ENCODE results near the gene BEGAIN. TPM values are rescaled to one million over a fixed set of nuclear protein-coding genes. Genes with fewer than 3 reads are reported as not detected.
A peak's percentile ranks its signal among the peaks of the same experiment; 100 is the strongest.

Gene BEGAIN
- total and polyA plus RNA-seq, 7 experiments from 2014 or later, result 0.38 to 2.4 (median 1.5) TPM

GRCh38 chr14:100525615-100526014, 61.6 kb downstream of the BEGAIN start:
- Mint-ChIP-seq H3K4me3 (no peak overlapping the region), H3K4me1 (no peaks in the 10 kb centered on the region), H3K27ac (no peak overlapping the region), H3K27me3 (peaks cover 0 to 3% (median 0%) of the 10 kb centered on the region in 5 donors), H3K36me3 (peaks cover 0 to 17% (median 0%) of the 10 kb centered on the region in 5 donors), H3K9me3 (peaks cover 0 to 2% (median 0%) of the 10 kb centered on the region in 11 donors)
- DNase-seq (peak in 1 of 9 donors; percentile 15), ATAC-seq (no peak)
- ChIA-PET POLR2A (interaction anchor here (1.7 kb wide), 1 partner anchor 120 kb away, joined by 4 read pairs; no protein-coding TSS in a partner anchor), CTCF (interaction anchor here (1.3 to 1.8 kb wide), 3 partner anchors 120 to 138 kb away, joined by 4 to 17 read pairs (median 4); no protein-coding TSS in a partner anchor)
- Histone ChIP-seq H3K4me3 (ENCODE audit: low read length) (no peak overlapping the region), H3K27me3 (ENCODE audit: control insufficient read depth in 2 of 2, insufficient read depth in 2 of 2, low read length in 2 of 2) (no peaks in the 10 kb centered on the region), H3K36me3 (ENCODE audit: control insufficient read depth in 2 of 3, insufficient read depth in 3 of 3, low read length in 3 of 3) (peaks cover 0 to 22% (median 0%) of the 10 kb centered on the region in 3 experiments), H3K27ac (ENCODE audit: low read depth, low read length) (no peak overlapping the region), H3K9me3 (ENCODE audit: control insufficient read depth in 2 of 3, low read length in 3 of 3) (no peaks in the 10 kb centered on the region), H3K4me1 (ENCODE audit: control insufficient read depth in 2 of 2, insufficient read depth in 2 of 2, low read length in 2 of 2) (no peaks in the 10 kb centered on the region)
- intact Hi-C loops (cut with micrococcal nuclease), result loop anchor here (1.0 to 2.0 kb wide), 3 partner anchors 119 to 129 kb away; no protein-coding TSS in a partner anchor

DNA sequence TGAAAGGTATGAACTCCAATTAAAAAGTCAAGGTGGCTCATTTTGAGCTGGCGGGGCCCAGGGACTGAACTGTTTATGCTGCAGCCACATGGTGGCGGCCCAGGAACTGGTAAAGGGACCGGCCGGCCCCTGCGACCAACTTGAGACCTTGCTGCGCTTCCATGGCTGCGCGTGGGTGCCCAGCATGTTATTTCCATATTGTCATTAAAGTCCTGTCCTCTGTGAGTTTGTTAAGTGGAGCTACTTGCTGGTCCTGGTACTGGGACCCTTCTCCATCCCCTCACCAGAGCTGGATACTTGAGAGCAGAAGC, 62.3 kb downstream of the BEGAIN start:
- Mint-ChIP-seq H3K27ac (no peak overlapping the region), H3K4me3 (no peak overlapping the region), H3K9me3 (peaks cover 0 to 2% (median 0%) of the 10 kb centered on the region in 11 donors), H3K27me3 (peaks cover 0 to 3% (median 0%) of the 10 kb centered on the region in 5 donors), H3K4me1 (no peaks in the 10 kb centered on the region), H3K36me3 (peaks cover 0 to 14% (median 0%) of the 10 kb centered on the region in 5 donors)
- no peaks in the 10 kb centered on the region for H3K9me3 ChIP-seq (ENCODE audit: control insufficient read depth in 2 of 3, low read length in 3 of 3)
- H3K36me3 ChIP-seq (ENCODE audit: control insufficient read depth in 2 of 3, insufficient read depth in 3 of 3, low read length in 3 of 3), result peaks cover 0 to 21% (median 0%) of the 10 kb centered on the region in 3 experiments
- H3K27ac ChIP-seq (ENCODE audit: low read depth, low read length), result no peak overlapping the region
- CTCF ChIA-PET, result interaction anchor here (1.0 to 1.8 kb wide), 4 partner anchors 121 to 138 kb away, joined by 3 to 17 read pairs (median 4); no protein-coding TSS in a partner anchor
- no peaks in the 10 kb centered on the region for H3K27me3 ChIP-seq (ENCODE audit: control insufficient read depth in 2 of 2, insufficient read depth in 2 of 2, low read length in 2 of 2)
- intact Hi-C loops (cut with micrococcal nuclease), result loop anchor here (1.0 to 2.0 kb wide), 3 partner anchors 120 to 129 kb away; no protein-coding TSS in a partner anchor
- POLR2A ChIA-PET, result interaction anchor here (1.7 kb wide), 1 partner anchor 121 kb away, joined by 4 read pairs; no protein-coding TSS in a partner anchor
- peak in 1 of 9 donors; percentile 20 for DNase-seq
- H3K4me3 ChIP-seq (ENCODE audit: low read length), result no peak overlapping the region
- H3K4me1 ChIP-seq (ENCODE audit: control insufficient read depth in 2 of 2, insufficient read depth in 2 of 2, low read length in 2 of 2), result no peaks in the 10 kb centered on the region
- ATAC-seq, result peak; percentile 41

GRCh38 chr14:100524233-100524932, 62.8 kb downstream of the BEGAIN start:
- no peaks in the 10 kb centered on the region for H3K27me3 ChIP-seq (ENCODE audit: control insufficient read depth in 2 of 2, insufficient read depth in 2 of 2, low read length in 2 of 2)
- H3K27ac Mint-ChIP-seq, result no peak overlapping the region
- ATAC-seq (no peak), DNase-seq (peak in 1 of 9 donors; percentile 16)
- no peaks in the 10 kb centered on the region for H3K9me3 ChIP-seq (ENCODE audit: control insufficient read depth in 2 of 3, low read length in 3 of 3)
- H3K9me3 Mint-ChIP-seq, result peaks cover 0 to 2% (median 0%) of the 10 kb centered on the region in 11 donors
- intact Hi-C loops (cut with micrococcal nuclease), result loop anchor here in 1 of 2 donors (2.0 kb wide), 1 partner anchor 120 kb away; no protein-coding TSS in a partner anchor
- H3K4me3 ChIP-seq (ENCODE audit: low read length), result no peak overlapping the region
- no peak overlapping the region for H3K27ac ChIP-seq (ENCODE audit: low read depth, low read length)
- H3K4me1 Mint-ChIP-seq, result no peaks in the 10 kb centered on the region
- POLR2A ChIA-PET, result interaction anchor here (1.7 kb wide), 1 partner anchor 121 kb away, joined by 4 read pairs; no protein-coding TSS in a partner anchor
- CTCF ChIA-PET, result interaction anchor here (0.8 to 1.8 kb wide), 4 partner anchors 121 to 1948 kb away, joined by 3 to 17 read pairs (median 4); no protein-coding TSS in a partner anchor
- H3K4me1 ChIP-seq (ENCODE audit: control insufficient read depth in 2 of 2, insufficient read depth in 2 of 2, low read length in 2 of 2), result no peaks in the 10 kb centered on the region
- no peak overlapping the region for H3K4me3 Mint-ChIP-seq
- H3K36me3 ChIP-seq (ENCODE audit: control insufficient read depth in 2 of 3, insufficient read depth in 3 of 3, low read length in 3 of 3), result peaks cover 0 to 16% (median 0%) of the 10 kb centered on the region in 3 experiments
- peaks cover 0 to 3% (median 0%) of the 10 kb centered on the region in 5 donors for H3K27me3 Mint-ChIP-seq
- peaks cover 0 to 13% (median 0%) of the 10 kb centered on the region in 5 donors for H3K36me3 Mint-ChIP-seq

DNA sequence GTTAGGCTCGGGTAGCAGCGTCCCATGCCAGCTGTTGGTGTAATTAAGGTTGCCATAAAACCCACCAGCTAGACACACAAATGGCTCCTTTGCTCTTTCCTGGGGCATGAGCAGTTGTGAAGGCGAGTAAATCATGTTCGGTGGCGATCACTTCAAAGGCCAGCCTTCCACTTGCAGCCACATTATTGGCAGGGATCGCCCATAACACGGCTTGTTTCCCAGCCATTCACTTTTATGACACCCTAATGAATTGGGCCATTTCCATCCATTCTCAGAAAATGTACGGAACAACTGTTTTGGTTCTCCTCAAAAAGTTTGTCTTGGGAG, 63.4 kb downstream of the BEGAIN start:
- DNase-seq (peak in 1 of 9 donors; percentile 6), ATAC-seq (no peak)
- ChIA-PET POLR2A (no interaction called here), CTCF (interaction anchor here (0.8 to 1.8 kb wide), 3 partner anchors 122 to 1948 kb away, joined by 3 to 17 read pairs (median 3); no protein-coding TSS in a partner anchor)
- Histone ChIP-seq H3K4me3 (ENCODE audit: low read length) (no peak overlapping the region), H3K27me3 (ENCODE audit: control insufficient read depth in 2 of 2, insufficient read depth in 2 of 2, low read length in 2 of 2) (no peaks in the 10 kb centered on the region), H3K36me3 (ENCODE audit: control insufficient read depth in 2 of 3, insufficient read depth in 3 of 3, low read length in 3 of 3) (peaks cover 0 to 12% (median 0%) of the 10 kb centered on the region in 3 experiments), H3K9me3 (ENCODE audit: control insufficient read depth in 2 of 3, low read length in 3 of 3) (no peaks in the 10 kb centered on the region), H3K4me1 (ENCODE audit: control insufficient read depth in 2 of 2, insufficient read depth in 2 of 2, low read length in 2 of 2) (no peaks in the 10 kb centered on the region), H3K27ac (ENCODE audit: low read depth, low read length) (no peak overlapping the region)
- no peak overlapping the region for H3K4me3 Mint-ChIP-seq
- intact Hi-C loops (cut with micrococcal nuclease), result loop anchor here in 1 of 2 donors (2.0 kb wide), 1 partner anchor 121 kb away; no protein-coding TSS in a partner anchor
- H3K4me1 Mint-ChIP-seq, result no peaks in the 10 kb centered on the region
- no peak overlapping the region for H3K27ac Mint-ChIP-seq
- H3K36me3 Mint-ChIP-seq, result peaks cover 0 to 18% (median 0%) of the 10 kb centered on the region in 5 donors
- peaks cover 0 to 5% (median 0%) of the 10 kb centered on the region in 11 donors for H3K9me3 Mint-ChIP-seq
- peaks cover 0 to 3% (median 0%) of the 10 kb centered on the region in 5 donors for H3K27me3 Mint-ChIP-seq

GRCh38 chr14:100523131-100523842, 63.9 kb downstream of the BEGAIN start:
- Histone ChIP-seq H3K27me3 (ENCODE audit: control insufficient read depth in 2 of 2, insufficient read depth in 2 of 2, low read length in 2 of 2) (no peaks in the 10 kb centered on the region), H3K4me3 (ENCODE audit: low read length) (no peak overlapping the region), H3K36me3 (ENCODE audit: control insufficient read depth in 2 of 3, insufficient read depth in 3 of 3, low read length in 3 of 3) (peaks cover 0 to 12% (median 0%) of the 10 kb centered on the region in 3 experiments), H3K4me1 (ENCODE audit: control insufficient read depth in 2 of 2, insufficient read depth in 2 of 2, low read length in 2 of 2) (no peaks in the 10 kb centered on the region), H3K9me3 (ENCODE audit: control insufficient read depth in 2 of 3, low read length in 3 of 3) (no peaks in the 10 kb centered on the region), H3K27ac (ENCODE audit: low read depth, low read length) (no peak overlapping the region)
- peak in 1 of 9 donors; percentile 18 for DNase-seq
- Mint-ChIP-seq H3K27me3 (peaks cover 0 to 3% (median 0%) of the 10 kb centered on the region in 5 donors), H3K27ac (no peak overlapping the region), H3K4me1 (no peaks in the 10 kb centered on the region), H3K4me3 (no peak overlapping the region), H3K9me3 (peaks cover 0 to 6% (median 0%) of the 10 kb centered on the region in 11 donors), H3K36me3 (peaks cover 0 to 16% (median 0%) of the 10 kb centered on the region in 5 donors)
- intact Hi-C loops (cut with micrococcal nuclease), result no loop called here
- ChIA-PET CTCF (interaction anchor here (0.8 kb wide), 1 partner anchor 1949 kb away, joined by 3 read pairs; no protein-coding TSS in a partner anchor), POLR2A (no interaction called here)
- ATAC-seq, result no peak

GRCh38 chr14:100522616-100523099, 64.6 kb downstream of the BEGAIN start:
- ATAC-seq (no peak), DNase-seq (peak in 1 of 9 donors; percentile 11)
- Mint-ChIP-seq H3K27ac (no peak overlapping the region), H3K27me3 (peaks cover 0 to 3% (median 0%) of the 10 kb centered on the region in 5 donors), H3K9me3 (peaks cover 0 to 6% (median 0%) of the 10 kb centered on the region in 11 donors), H3K4me3 (no peak overlapping the region), H3K4me1 (no peaks in the 10 kb centered on the region), H3K36me3 (peaks cover 0 to 17% (median 6%) of the 10 kb centered on the region in 5 donors)
- intact Hi-C loops (cut with micrococcal nuclease), result no loop called here
- Histone ChIP-seq H3K36me3 (ENCODE audit: control insufficient read depth in 2 of 3, insufficient read depth in 3 of 3, low read length in 3 of 3) (peaks cover 0 to 12% (median 0%) of the 10 kb centered on the region in 3 experiments), H3K4me3 (ENCODE audit: low read length) (no peak overlapping the region), H3K9me3 (ENCODE audit: control insufficient read depth in 2 of 3, low read length in 3 of 3) (no peaks in the 10 kb centered on the region), H3K27me3 (ENCODE audit: control insufficient read depth in 2 of 2, insufficient read depth in 2 of 2, low read length in 2 of 2) (no peaks in the 10 kb centered on the region), H3K4me1 (ENCODE audit: control insufficient read depth in 2 of 2, insufficient read depth in 2 of 2, low read length in 2 of 2) (no peaks in the 10 kb centered on the region), H3K27ac (ENCODE audit: low read depth, low read length) (no peak overlapping the region)
- CTCF ChIA-PET, result interaction anchor here (0.9 kb wide), 1 partner anchor 134 kb away, joined by 3 read pairs; no protein-coding TSS in a partner anchor
- POLR2A ChIA-PET, result no interaction called here

Measured in naive thymus-derived CD4-positive, alpha-beta T cell (primary cell).